GM12878 (cell line): ENCODE measurements around the gene MAPT. TPM values are rescaled to one million over a fixed set of nuclear protein-coding genes. Genes with fewer than 3 reads are reported as not detected.

Experiments
- ATAC-seq: fragments of 200-7000 bp; cut with Tn5 transposase; 3 replicates; pipeline ENCODE4 v1.9.1; 2020; ENCODE audit warnings: mild to moderate bottlenecking, moderate library complexity
- BruUV-seq: library from RNA; stranded (reverse); fragments of 400-500 nt; replicated peaks from 2 replicates; lab custom pipeline; 2021; lab: Mats Ljungman, UMichigan
- CTCF ChIA-PET: fragments of 300-600 bp; sonication (Branson Sonifier 250); formaldehyde crosslinking; extraction: SDS; loops from one replicate; lab custom pipeline; 2021; ENCODE audit warnings: inconsistent platforms; lab: Yijun Ruan, JAX
- POLR2A ChIA-PET: fragments of 350-600 bp; formaldehyde crosslinking; extraction: SDS; loops from one replicate; lab custom pipeline; 2021; ENCODE audit warnings: inconsistent platforms; lab: Charles Lee
- RAD21 ChIA-PET: fragments of 300-600 bp; sonication (Branson Sonifier 250); formaldehyde crosslinking; loops from one replicate; lab custom pipeline; 2023; ENCODE audit warnings: antibody characterized with exemption; ENCODE audit not compliant: unreplicated experiment; lab: Charles Lee
- SMC1A ChIA-PET: fragments of 300-600 bp; sonication (Branson Sonifier 250); formaldehyde crosslinking; loops from one replicate; lab custom pipeline; 2023; ENCODE audit not compliant: unreplicated experiment, uncharacterized antibody; lab: Charles Lee
- DNase-seq: peaks from one replicate; pipeline ENCODE4 v3.0.0-alpha.2; 2011; ENCODE audit warnings: low read depth, low spot score
- FAIRE-seq: peaks from 3 replicates; lab custom pipeline; 2011; peaks lifted over from hg19 to GRCh38; lab: Jason Lieb, UNC
- H2AFZ ChIP-seq: 2 replicates; pipeline ENCODE4 v1.6.0; 2011; ENCODE audit warnings: low read depth, low read length, control low read depth; ENCODE audit not compliant: control insufficient read depth
- H3K27ac ChIP-seq: 2 replicates; pipeline ENCODE4 v1.5.1; 2011; ENCODE audit warnings: control low read depth; ENCODE audit not compliant: control insufficient read depth, insufficient read depth
- H3K27me3 ChIP-seq, 2 experiments: replicated peaks in 1 of 2; 2 replicates each; pipeline versions ENCODE4 v1.6.0 to v1.6.1; 2011; ENCODE audit warnings: low read length in 1 of 2; ENCODE audit not compliant: control insufficient read depth in 2 of 2, insufficient read depth in 2 of 2
- H3K36me3 ChIP-seq, 2 experiments: 2 replicates each; pipeline ENCODE4 v1.5.1; 2011; ENCODE audit warnings: low read length in 1 of 2; ENCODE audit not compliant: control insufficient read depth in 2 of 2, insufficient read depth in 2 of 2
- H3K4me1 ChIP-seq: 2 replicates; pipeline ENCODE4 v1.6.1; 2011; ENCODE audit warnings: mild to moderate bottlenecking, low read length, moderate library complexity, mixed read lengths; ENCODE audit not compliant: control insufficient read depth, insufficient read depth
- H3K4me2 ChIP-seq: 2 replicates; pipeline ENCODE4 v1.6.0; 2011; ENCODE audit warnings: control low read depth; ENCODE audit not compliant: control insufficient read depth, insufficient read depth
- H3K4me3 ChIP-seq: fragments of 200-600 bp; sonication (generic); 2 replicates; pipeline ENCODE4 v1.5.1; 2016
- H3K79me2 ChIP-seq: 2 replicates; pipeline ENCODE4 v1.6.0; 2011; ENCODE audit warnings: low read length; ENCODE audit not compliant: control insufficient read depth, insufficient read depth
- H3K9ac ChIP-seq: 2 replicates; pipeline ENCODE4 v1.8.0; 2011; ENCODE audit warnings: low read length, control low read depth, mixed read lengths; ENCODE audit not compliant: control insufficient read depth, insufficient read depth
- H3K9me3 ChIP-seq: replicated peaks from 3 replicates; pipeline ENCODE4 v1.5.1; 2011; ENCODE audit warnings: mild to moderate bottlenecking, low read length; ENCODE audit not compliant: control insufficient read depth, insufficient read depth
- H4K20me1 ChIP-seq: 2 replicates; pipeline ENCODE4 v1.6.0; 2011; ENCODE audit not compliant: control insufficient read depth, insufficient read depth
- CREM ChIP-seq: IDR thresholded peaks from 2 replicates; pipeline ENCODE4 v1.6.1; 2014; ENCODE audit warnings: antibody characterized with exemption, low read depth
- IKZF2 ChIP-seq, 2 experiments: fragments of 450-650 bp; IDR thresholded peaks; 2 replicates each; pipeline ENCODE4 v1.6.1; 2017; ENCODE audit warnings: mild to moderate bottlenecking in 2 of 2, moderate library complexity in 2 of 2
- SMAD1 ChIP-seq: fragments of 450-650 bp; IDR thresholded peaks from 2 replicates; pipeline ENCODE4 v1.6.1; 2018; ENCODE audit warnings: mild to moderate bottlenecking, low read depth; ENCODE audit not compliant: partially characterized antibody
- whole genome bisulfite sequencing: methylation state at CpG from one replicate; pipeline ENCODE4 v1.1.6; 2016; ENCODE audit warnings: low lambda C conversion rate; ENCODE audit not compliant: insufficient replicate concordance, insufficient coverage; ENCODE audit errors: missing lambda C conversion rate; 5-methylcytosine and 5-hydroxymethylcytosine counted together
- in situ Hi-C: fragments of 300-500 bp; cut with MboI; formaldehyde crosslinking; loops from 9 replicates; pipeline ENCODE4 v1.14.3; 2018; ENCODE audit warnings: mixed read lengths
- intact Hi-C: fragments of 100-400 bp; cut with micrococcal nuclease; formaldehyde crosslinking; loops from one replicate; pipeline ENCODE4 v1.14.2; 2022; ENCODE audit not compliant: unreplicated experiment
- polyA plus RNA-seq, 11 experiments: library from polyadenylated mRNA; depleted of rRNA in 4 of 11; unstranded in 6 of 11; stranded (reverse) in 5 of 11; fragments of >200 nt; fragmentation: Nextera tagmentation in 4 of 11; fragmentation: Illumina TruSeq in 1 of 11; extraction: Ambion mirVana in 4 of 11; extraction: Trizol in 1 of 11; gene quantifications; 1 replicate in 1 of 11; 2 replicates in 10 of 11; pipeline versions ENCODE4 v1.2.1 to v1.2.3, GENCODE V29; 2011 to 2016; ENCODE audit warnings: inconsistent platforms in 2 of 11, missing spikeins in 2 of 11, low read depth in 1 of 11
- total RNA-seq, 4 experiments: library from RNA; depleted of rRNA in 3 of 4; stranded (reverse); fragments of >200 nt in 3 of 4; fragmentation: Illumina TruSeq in 1 of 4; extraction: Trizol in 1 of 4; gene quantifications; 2 replicates each; pipeline versions ENCODE4 v1.2.1 to v1.2.3, GENCODE V29; 2013 to 2021
- TF ChIP-seq, protein P1 (sequence below): fragments of 450-650 bp; IDR thresholded peaks from 2 replicates; pipeline ENCODE4 v1.6.1; 2017; ENCODE audit warnings: mild to moderate bottlenecking, low read depth, inconsistent platforms; ENCODE audit not compliant: poor library complexity, severe bottlenecking
- TF ChIP-seq, protein P2 (sequence below): fragments of 450-650 bp; formaldehyde crosslinking; IDR thresholded peaks from 2 replicates; pipeline ENCODE4 v1.5.0; 2022; ENCODE audit warnings: mild to moderate bottlenecking, missing genetic modification characterization

MAPT gene
- total and polyA plus RNA-seq, 10 of the 15 experiments (the other 5 are each of a cell fraction or from before 2014, with no cell fraction given): under 0.01 to 0.05 (median 0.03) TPM; not detected in 7

DNA sequence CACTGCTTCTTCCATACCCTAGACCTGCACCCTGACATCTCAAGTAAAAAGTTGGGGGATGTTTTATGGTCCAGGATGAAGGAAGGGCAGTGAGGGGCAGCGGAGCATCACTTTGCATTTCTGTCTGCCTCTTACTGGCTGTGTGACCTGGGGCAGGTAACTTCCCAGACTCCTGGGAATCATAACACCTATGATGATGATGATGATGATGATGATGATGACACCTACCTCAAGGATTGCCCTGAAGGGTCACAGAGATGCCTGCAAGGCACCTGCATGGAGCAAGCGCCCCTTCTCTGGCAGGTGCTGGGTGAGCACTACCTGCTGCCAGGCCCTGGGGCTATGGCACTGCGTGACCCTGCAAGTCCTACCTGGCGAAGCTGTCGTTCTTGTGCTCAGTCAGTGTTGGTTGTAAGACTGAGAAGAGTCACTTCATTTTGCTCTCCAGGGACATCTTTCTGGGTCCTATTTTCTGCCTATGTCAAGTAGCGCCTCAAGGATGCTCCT lies 58.5 kb downstream of the MAPT start (continued):
- TF ChIP-seq, protein P1, sequence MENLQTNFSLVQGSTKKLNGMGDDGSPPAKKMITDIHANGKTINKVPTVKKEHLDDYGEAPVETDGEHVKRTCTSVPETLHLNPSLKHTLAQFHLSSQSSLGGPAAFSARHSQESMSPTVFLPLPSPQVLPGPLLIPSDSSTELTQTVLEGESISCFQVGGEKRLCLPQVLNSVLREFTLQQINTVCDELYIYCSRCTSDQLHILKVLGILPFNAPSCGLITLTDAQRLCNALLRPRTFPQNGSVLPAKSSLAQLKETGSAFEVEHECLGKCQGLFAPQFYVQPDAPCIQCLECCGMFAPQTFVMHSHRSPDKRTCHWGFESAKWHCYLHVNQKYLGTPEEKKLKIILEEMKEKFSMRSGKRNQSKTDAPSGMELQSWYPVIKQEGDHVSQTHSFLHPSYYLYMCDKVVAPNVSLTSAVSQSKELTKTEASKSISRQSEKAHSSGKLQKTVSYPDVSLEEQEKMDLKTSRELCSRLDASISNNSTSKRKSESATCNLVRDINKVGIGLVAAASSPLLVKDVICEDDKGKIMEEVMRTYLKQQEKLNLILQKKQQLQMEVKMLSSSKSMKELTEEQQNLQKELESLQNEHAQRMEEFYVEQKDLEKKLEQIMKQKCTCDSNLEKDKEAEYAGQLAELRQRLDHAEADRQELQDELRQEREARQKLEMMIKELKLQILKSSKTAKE: no peak
- no peak for TF ChIP-seq SMAD1
- TF ChIP-seq, all 136 proteins: peak for 0

DNA sequence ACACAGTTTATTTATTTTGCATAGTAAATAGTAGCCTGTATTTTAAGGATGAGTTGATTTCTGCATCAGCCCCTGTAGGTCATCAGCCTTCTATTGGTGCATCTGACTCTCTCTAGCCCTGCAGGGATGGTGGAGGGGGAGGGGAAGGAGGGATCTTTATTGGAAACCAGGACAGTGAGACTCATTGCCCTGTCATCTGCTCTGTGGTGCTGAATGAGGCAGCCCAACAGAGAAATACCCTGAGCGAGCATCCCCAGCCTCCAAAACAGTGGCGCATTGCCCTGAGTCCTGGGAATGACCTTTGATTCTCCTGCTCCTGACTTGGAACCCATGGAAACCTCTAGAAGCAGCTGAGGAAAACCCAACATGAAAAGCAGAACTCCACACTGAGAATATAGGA lies 59.2 kb downstream of the MAPT start:
- no TSS peak for BruUV-seq
- no peaks in the 10 kb centered on the region for H3K4me1 ChIP-seq
- no peak overlapping the region for H3K4me2 ChIP-seq
- no peaks in the 10 kb centered on the region for H3K79me2 ChIP-seq
- no peaks in the 10 kb centered on the region for H4K20me1 ChIP-seq
- FAIRE-seq (no peak), DNase-seq (no peak), ATAC-seq (no peak)
- ChIA-PET SMC1A (no interaction called here), CTCF (interaction anchor here (0.7 kb wide), 1 partner anchor 11 kb away, joined by 3 read pairs; no protein-coding TSS in a partner anchor), RAD21 (no interaction called here), POLR2A (no interaction called here)
- WGBS: 88% methylated on average over 2 of the region's 2 CpGs
- H3K27ac ChIP-seq: no peak overlapping the region
- in situ Hi-C loops: no loop called here
- no peaks in the 10 kb centered on the region for H3K36me3 ChIP-seq
- no peak overlapping the region for H3K9ac ChIP-seq
- H3K27me3 ChIP-seq: peaks cover 0 to 3% of the 10 kb centered on the region in 2 experiments; a peak in 3 of 4 replicates
- H2AFZ ChIP-seq: no peak overlapping the region
- H3K9me3 ChIP-seq: no peaks in the 10 kb centered on the region
- intact Hi-C loops: no loop called here
- H3K4me3 ChIP-seq: no peak overlapping the region
- TF ChIP-seq CREM (no peak), IKZF2 (IDR thresholded peaks at IDR 0.05) (no peak)
- TF ChIP-seq, protein P2, sequence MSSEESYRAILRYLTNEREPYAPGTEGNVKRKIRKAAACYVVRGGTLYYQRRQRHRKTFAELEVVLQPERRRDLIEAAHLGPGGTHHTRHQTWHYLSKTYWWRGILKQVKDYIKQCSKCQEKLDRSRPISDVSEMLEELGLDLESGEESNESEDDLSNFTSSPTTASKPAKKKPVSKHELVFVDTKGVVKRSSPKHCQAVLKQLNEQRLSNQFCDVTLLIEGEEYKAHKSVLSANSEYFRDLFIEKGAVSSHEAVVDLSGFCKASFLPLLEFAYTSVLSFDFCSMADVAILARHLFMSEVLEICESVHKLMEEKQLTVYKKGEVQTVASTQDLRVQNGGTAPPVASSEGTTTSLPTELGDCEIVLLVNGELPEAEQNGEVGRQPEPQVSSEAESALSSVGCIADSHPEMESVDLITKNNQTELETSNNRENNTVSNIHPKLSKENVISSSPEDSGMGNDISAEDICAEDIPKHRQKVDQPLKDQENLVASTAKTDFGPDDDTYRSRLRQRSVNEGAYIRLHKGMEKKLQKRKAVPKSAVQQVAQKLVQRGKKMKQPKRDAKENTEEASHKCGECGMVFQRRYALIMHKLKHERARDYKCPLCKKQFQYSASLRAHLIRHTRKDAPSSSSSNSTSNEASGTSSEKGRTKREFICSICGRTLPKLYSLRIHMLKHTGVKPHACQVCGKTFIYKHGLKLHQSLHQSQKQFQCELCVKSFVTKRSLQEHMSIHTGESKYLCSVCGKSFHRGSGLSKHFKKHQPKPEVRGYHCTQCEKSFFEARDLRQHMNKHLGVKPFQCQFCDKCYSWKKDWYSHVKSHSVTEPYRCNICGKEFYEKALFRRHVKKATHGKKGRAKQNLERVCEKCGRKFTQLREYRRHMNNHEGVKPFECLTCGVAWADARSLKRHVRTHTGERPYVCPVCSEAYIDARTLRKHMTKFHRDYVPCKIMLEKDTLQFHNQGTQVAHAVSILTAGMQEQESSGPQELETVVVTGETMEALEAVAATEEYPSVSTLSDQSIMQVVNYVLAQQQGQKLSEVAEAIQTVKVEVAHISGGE: no peak
